ENCODE data around the gene CTIF. TPM values are rescaled to one million over a fixed set of nuclear protein-coding genes. Genes with fewer than 3 reads are reported as not detected.

Gene CTIF
- total and polyA plus RNA-seq, 2 donors (not counting 1 experiment from before 2014, with no cell fraction given), result 27.2 to 28.1 TPM

DNA sequence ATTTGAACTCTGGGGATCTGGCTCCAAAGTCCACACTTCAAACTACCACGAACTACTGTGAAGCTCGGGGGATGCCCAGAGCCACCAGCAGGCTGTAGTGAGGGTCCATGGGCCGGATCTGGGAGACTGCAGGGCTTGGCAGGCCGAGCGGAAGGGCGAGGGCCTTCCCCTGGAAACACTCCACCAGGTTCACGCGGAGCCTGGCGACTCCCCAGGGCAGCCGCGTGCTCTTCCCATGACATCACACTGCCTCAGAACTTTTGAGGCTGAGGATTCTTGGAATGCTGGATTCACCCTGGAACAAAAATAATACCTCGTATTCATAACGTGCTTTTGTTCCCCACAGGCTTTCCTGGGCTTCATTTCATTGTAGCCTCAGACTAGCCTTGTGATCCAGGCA is 210.9 kb downstream of the CTIF start:
- Histone ChIP-seq H2AFZ (ENCODE audit: low read length) (no peak overlapping the region), H3K27ac (ENCODE audit: insufficient read depth, low read length) (peak overlapping the region; percentile 41), H3K79me2 (ENCODE audit: control insufficient read depth, insufficient read depth, low read length) (no peaks in the 10 kb centered on the region), H3K9me3 (ENCODE audit: control insufficient read depth, insufficient read depth, low read depth, low read length) (no peaks in the 10 kb centered on the region), H3K4me3 (replicated peaks in 1 of 4; ENCODE audit: control extremely low read depth in 1 of 4, insufficient read depth in 1 of 4, low read depth in 3 of 4, low read length in 4 of 4) (no peak overlapping the region), H3K4me2 (ENCODE audit: extremely low read depth, insufficient read depth, low read length) (no peak overlapping the region), H4K20me1 (ENCODE audit: control insufficient read depth, extremely low read depth, insufficient read depth, low read length) (no peaks in the 10 kb centered on the region), H3K36me3 (ENCODE audit: control insufficient read depth, insufficient read depth, low read length) (no peaks in the 10 kb centered on the region), H3K4me1 (ENCODE audit: control insufficient read depth, extremely low read depth, insufficient read depth, low read length) (peaks cover 5% of the 10 kb centered on the region), H3K27me3 (ENCODE audit: control insufficient read depth, insufficient read depth, low read length) (no peaks in the 10 kb centered on the region), H3K9ac (ENCODE audit: insufficient read depth, low read length) (no peak overlapping the region)
- peak; percentile 58 to 81 for DNase-seq (ENCODE audit: low read depth in 2 of 2)
- TF ChIP-seq, protein P1, sequence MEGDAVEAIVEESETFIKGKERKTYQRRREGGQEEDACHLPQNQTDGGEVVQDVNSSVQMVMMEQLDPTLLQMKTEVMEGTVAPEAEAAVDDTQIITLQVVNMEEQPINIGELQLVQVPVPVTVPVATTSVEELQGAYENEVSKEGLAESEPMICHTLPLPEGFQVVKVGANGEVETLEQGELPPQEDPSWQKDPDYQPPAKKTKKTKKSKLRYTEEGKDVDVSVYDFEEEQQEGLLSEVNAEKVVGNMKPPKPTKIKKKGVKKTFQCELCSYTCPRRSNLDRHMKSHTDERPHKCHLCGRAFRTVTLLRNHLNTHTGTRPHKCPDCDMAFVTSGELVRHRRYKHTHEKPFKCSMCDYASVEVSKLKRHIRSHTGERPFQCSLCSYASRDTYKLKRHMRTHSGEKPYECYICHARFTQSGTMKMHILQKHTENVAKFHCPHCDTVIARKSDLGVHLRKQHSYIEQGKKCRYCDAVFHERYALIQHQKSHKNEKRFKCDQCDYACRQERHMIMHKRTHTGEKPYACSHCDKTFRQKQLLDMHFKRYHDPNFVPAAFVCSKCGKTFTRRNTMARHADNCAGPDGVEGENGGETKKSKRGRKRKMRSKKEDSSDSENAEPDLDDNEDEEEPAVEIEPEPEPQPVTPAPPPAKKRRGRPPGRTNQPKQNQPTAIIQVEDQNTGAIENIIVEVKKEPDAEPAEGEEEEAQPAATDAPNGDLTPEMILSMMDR (conservative IDR thresholded peaks at IDR 0.05 in 1 of 2, IDR thresholded peaks at IDR 0.05 in 1 of 2; ENCODE audit: low read depth in 1 of 2, low read length in 2 of 2), result peak in 1 of 2 donors; percentile 14
- no peak for TF ChIP-seq EZH2 (IDR thresholded peaks at IDR 0.05; ENCODE audit: low read length, missing control alignments)

DNA sequence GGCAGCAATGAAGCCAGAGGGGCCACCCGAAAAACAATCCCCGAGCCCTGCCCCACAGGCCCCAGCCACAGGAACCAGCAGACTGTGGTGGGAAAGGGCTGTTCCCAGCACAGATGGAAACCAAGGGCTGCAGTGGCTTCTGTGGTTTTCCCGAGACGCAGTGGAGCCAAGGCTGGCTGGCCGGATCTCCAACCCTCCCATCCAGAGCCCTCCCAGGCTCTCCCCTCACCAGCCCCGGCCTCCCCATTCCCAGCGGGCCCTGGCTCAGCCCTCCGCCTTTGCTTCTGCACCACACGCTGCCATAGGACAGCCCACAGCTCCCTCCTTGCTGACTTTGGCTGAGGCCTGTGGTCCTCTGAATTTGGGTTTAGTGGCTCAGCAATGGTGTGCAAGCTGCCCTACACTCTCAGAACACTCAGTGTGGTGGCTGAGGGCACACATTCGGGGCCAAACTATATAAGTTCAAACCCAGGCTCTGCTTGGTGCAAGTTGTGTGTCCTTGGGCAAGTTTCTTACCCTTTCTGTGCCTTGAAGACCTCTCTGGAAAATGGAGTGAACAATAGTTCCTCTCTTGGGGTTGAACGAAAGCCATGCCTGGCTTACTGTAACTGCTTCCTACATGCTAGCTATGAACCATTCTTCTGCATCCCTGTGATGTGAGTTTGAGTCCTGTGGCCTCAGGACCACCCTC is 211.8 kb downstream of the CTIF start:
- no peak overlapping the region for H3K4me2 ChIP-seq (ENCODE audit: extremely low read depth, insufficient read depth, low read length)

DNA sequence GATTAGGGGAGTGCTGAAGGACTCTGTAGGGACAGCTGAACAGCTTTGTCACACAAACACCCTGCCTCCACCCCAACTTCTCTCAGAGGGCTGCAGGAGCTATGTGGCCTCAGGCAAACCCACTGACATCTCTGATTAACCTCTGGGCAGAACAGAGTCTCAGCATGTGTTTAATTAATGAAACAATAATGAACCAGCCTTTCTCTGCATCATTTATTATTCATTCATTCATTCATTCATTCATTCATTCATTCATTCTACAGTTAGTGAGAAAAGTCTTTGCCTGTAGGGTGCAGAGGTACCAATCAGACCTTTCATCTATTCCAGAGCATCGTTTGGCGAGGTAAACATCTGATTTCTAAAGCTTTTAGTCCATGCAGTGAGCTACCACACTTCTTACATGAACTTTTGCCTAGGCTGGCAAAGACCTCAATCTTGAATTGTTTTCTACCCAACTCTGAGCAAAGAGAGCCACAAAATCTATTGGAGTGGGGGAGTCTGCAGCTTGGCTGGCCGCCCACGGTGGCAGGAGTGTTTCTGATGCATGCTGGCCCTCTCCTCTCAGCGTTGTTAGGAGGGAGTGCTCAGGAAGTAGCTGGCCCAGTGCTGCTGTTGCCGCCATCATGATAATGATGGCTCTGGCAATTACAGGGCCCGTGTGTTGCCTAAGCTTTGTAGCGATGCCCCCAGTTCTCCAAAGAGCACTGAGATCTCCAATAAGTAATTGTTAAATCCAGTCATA is 213.1 kb downstream of the CTIF start:
- H3K9ac ChIP-seq (ENCODE audit: insufficient read depth, low read length), result no peak overlapping the region
- no peaks in the 10 kb centered on the region for H3K9me3 ChIP-seq (ENCODE audit: control insufficient read depth, insufficient read depth, low read depth, low read length)
- TF ChIP-seq, protein P1 (conservative IDR thresholded peaks at IDR 0.05 in 1 of 2, IDR thresholded peaks at IDR 0.05 in 1 of 2; ENCODE audit: low read depth in 1 of 2, low read length in 2 of 2), result no peak
- TF ChIP-seq EZH2 (IDR thresholded peaks at IDR 0.05; ENCODE audit: low read length, missing control alignments), result no peak
- no peak overlapping the region for H2AFZ ChIP-seq (ENCODE audit: low read length)
- H4K20me1 ChIP-seq (ENCODE audit: control insufficient read depth, extremely low read depth, insufficient read depth, low read length), result no peaks in the 10 kb centered on the region
- DNase-seq (ENCODE audit: low read depth in 2 of 2), result no peak
- H3K4me1 ChIP-seq (ENCODE audit: control insufficient read depth, extremely low read depth, insufficient read depth, low read length), result peaks cover 5% of the 10 kb centered on the region
- H3K4me3 ChIP-seq (replicated peaks in 1 of 4; ENCODE audit: control extremely low read depth in 1 of 4, insufficient read depth in 1 of 4, low read depth in 3 of 4, low read length in 4 of 4), result no peak overlapping the region
- no peak overlapping the region for H3K27ac ChIP-seq (ENCODE audit: insufficient read depth, low read length)
- H3K36me3 ChIP-seq (ENCODE audit: control insufficient read depth, insufficient read depth, low read length), result no peaks in the 10 kb centered on the region
- H3K79me2 ChIP-seq (ENCODE audit: control insufficient read depth, insufficient read depth, low read length), result no peaks in the 10 kb centered on the region
- H3K27me3 ChIP-seq (ENCODE audit: control insufficient read depth, insufficient read depth, low read length), result no peaks in the 10 kb centered on the region
- H3K4me2 ChIP-seq (ENCODE audit: extremely low read depth, insufficient read depth, low read length), result no peak overlapping the region

More for the DNA sequence above, 211.8 kb downstream of the CTIF start:
- DNase-seq (ENCODE audit: low read depth in 2 of 2), result peak in 1 of 2 donors; percentile 76
- TF ChIP-seq, protein P1 (conservative IDR thresholded peaks at IDR 0.05 in 1 of 2, IDR thresholded peaks at IDR 0.05 in 1 of 2; ENCODE audit: low read depth in 1 of 2, low read length in 2 of 2), result no peak
- TF ChIP-seq EZH2 (IDR thresholded peaks at IDR 0.05; ENCODE audit: low read length, missing control alignments), result no peak
- Histone ChIP-seq H3K4me1 (ENCODE audit: control insufficient read depth, extremely low read depth, insufficient read depth, low read length) (peaks cover 5% of the 10 kb centered on the region), H3K27me3 (ENCODE audit: control insufficient read depth, insufficient read depth, low read length) (no peaks in the 10 kb centered on the region), H3K4me3 (replicated peaks in 1 of 4; ENCODE audit: control extremely low read depth in 1 of 4, insufficient read depth in 1 of 4, low read depth in 3 of 4, low read length in 4 of 4) (no peak overlapping the region), H3K79me2 (ENCODE audit: control insufficient read depth, insufficient read depth, low read length) (no peaks in the 10 kb centered on the region), H3K27ac (ENCODE audit: insufficient read depth, low read length) (peak overlapping the region; percentile 41), H3K9me3 (ENCODE audit: control insufficient read depth, insufficient read depth, low read depth, low read length) (no peaks in the 10 kb centered on the region), H3K36me3 (ENCODE audit: control insufficient read depth, insufficient read depth, low read length) (no peaks in the 10 kb centered on the region), H3K9ac (ENCODE audit: insufficient read depth, low read length) (no peak overlapping the region), H2AFZ (ENCODE audit: low read length) (no peak overlapping the region), H4K20me1 (ENCODE audit: control insufficient read depth, extremely low read depth, insufficient read depth, low read length) (no peaks in the 10 kb centered on the region)
